Spinal cord (tissue), 10 donors: Measurements from ENCODE around the gene PI4KA. TPM values are rescaled to one million over a fixed set of nuclear protein-coding genes. Genes with fewer than 3 reads are reported as not detected.
"Not testable (repeated sequence)": the region's sequence is repeated elsewhere in the genome, so short reads cannot be mapped to it uniquely, and the experiment has no call there.

Experiments
- DNase-seq, 6 donors: peaks; one replicate each; pipeline versions ENCODE4 v3.0.0 to v3.0.0-alpha.2; 2013 to 2015; ENCODE audit warnings: low spot score in 6 of 6, low read depth in 4 of 6
- H3K27ac ChIP-seq: one replicate; pipeline ENCODE4 v1.5.1; 2013; ENCODE audit warnings: low read depth, low read length, control low read depth
- H3K27me3 ChIP-seq: one replicate; pipeline ENCODE4 v1.6.1; 2013; ENCODE audit warnings: low read length; ENCODE audit not compliant: control insufficient read depth, insufficient read depth
- H3K36me3 ChIP-seq: one replicate; pipeline ENCODE4 v1.6.1; 2013; ENCODE audit warnings: low read length; ENCODE audit not compliant: control insufficient read depth, insufficient read depth
- H3K4me1 ChIP-seq: one replicate; pipeline ENCODE4 v1.6.1; 2013; ENCODE audit warnings: low read length; ENCODE audit not compliant: control insufficient read depth, insufficient read depth
- H3K4me3 ChIP-seq: one replicate; pipeline ENCODE4 v1.5.1; 2013; ENCODE audit warnings: low read depth, low read length, control low read depth
- H3K9me3 ChIP-seq: one replicate; pipeline ENCODE4 v1.6.1; 2013; ENCODE audit warnings: low read length; ENCODE audit not compliant: control insufficient read depth, insufficient read depth
- WGBS: methylation state at CpG from one replicate; pipeline ENCODE4 v1.1.5; 2013; ENCODE audit warnings: missing lambda C conversion rate; ENCODE audit not compliant: insufficient coverage; 5-methylcytosine and 5-hydroxymethylcytosine counted together
- polyA plus RNA-seq, 2 donors: library from polyadenylated mRNA; unstranded; fragments of 120-200 nt; gene quantifications; one replicate each; pipeline ENCODE4 v1.2.1, GENCODE V29; 2013; ENCODE audit not compliant: insufficient read length in 2 of 2
- total RNA-seq, 2 donors: library from RNA; depleted of rRNA in 1 of 2; stranded (reverse); fragments of 120-200 nt in 1 of 2; fragments of >200 nt in 1 of 2; gene quantifications; one replicate each; pipeline versions ENCODE4 v1.2.3 to v1.2.4, GENCODE V29; 2013 to 2014
- donor health status: healthy.

PI4KA gene
- total and polyA plus RNA-seq, 4 donors: 57.6 to 136 (median 89.5) TPM

DNA sequence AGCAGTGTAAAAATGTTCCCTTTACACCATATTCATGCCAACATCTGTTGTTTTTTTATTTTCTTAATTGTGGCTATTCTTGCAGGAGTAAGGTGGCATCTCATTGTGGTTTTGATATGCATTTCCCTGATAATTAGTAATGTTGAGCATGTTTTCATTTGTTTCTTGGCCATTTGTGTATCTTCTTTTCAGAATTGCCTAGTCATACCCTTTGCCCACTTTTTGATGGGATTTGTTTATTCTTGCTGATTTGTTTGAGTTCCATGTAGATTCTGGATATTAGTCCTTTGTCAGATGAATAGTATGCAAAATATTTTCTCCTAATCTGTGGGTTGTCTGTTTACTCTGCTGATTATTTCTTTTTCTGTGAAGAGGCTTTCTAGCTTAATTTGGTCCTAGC, 183.6 kb downstream of the PI4KA start:
- no peaks in the 10 kb centered on the region for H3K4me1 ChIP-seq
- no peaks in the 10 kb centered on the region for H3K9me3 ChIP-seq
- no peak overlapping the region for H3K27ac ChIP-seq
- no peak overlapping the region for H3K4me3 ChIP-seq
- H3K36me3 ChIP-seq: no peaks in the 10 kb centered on the region
- no peak for DNase-seq
- H3K27me3 ChIP-seq: peaks cover 3% of the 10 kb centered on the region

GRCh38 chr22:20673295-20674195, 185.1 kb downstream of the PI4KA start:
- no CpG with 5 or more reads among the region's 5 CpGs for WGBS
- DNase-seq: peak in 2 of 6 donors; percentile 2 to 66
- H3K27ac ChIP-seq: no peak overlapping the region

DNA sequence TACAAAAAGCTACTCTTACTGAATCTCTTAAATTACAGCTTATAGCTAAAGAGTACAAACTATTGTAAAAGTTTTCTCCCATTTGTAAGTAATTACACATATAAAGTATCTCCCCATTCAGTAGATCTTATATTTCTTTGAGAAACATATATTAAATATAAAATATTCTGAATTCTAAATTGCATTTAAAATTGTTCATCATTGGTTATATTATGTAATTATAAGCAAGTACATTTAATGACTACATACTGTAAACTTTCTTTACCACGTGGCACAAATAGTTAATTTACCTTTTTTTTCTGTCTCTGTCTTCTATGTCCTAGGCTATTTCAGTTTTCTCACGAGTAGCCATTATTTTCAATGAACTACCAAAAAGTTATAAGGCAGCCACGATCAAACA, 185.9 kb downstream of the PI4KA start:
- WGBS: no CpG with 5 or more reads among the region's 3 CpGs
- no peaks in the 10 kb centered on the region for H3K4me1 ChIP-seq
- H3K36me3 ChIP-seq: no peaks in the 10 kb centered on the region
- H3K9me3 ChIP-seq: no peaks in the 10 kb centered on the region
- no peak overlapping the region for H3K4me3 ChIP-seq
- no peak for DNase-seq
- H3K27me3 ChIP-seq: peaks cover 3% of the 10 kb centered on the region
- H3K27ac ChIP-seq: no peak overlapping the region

More at GRCh38 chr22:20673295-20674195, 185.1 kb downstream of the PI4KA start:
- no peaks in the 10 kb centered on the region for H3K36me3 ChIP-seq
- H3K27me3 ChIP-seq: peaks cover 3% of the 10 kb centered on the region
- H3K4me1 ChIP-seq: no peaks in the 10 kb centered on the region
- H3K9me3 ChIP-seq: no peaks in the 10 kb centered on the region
- no peak overlapping the region for H3K4me3 ChIP-seq

- no CpG with 5 or more reads among the region's 5 CpGs for WGBS
- H3K27me3 ChIP-seq: peaks cover 3% of the 10 kb centered on the region
- H3K36me3 ChIP-seq: no peaks in the 10 kb centered on the region
- H3K4me3 ChIP-seq: no peak overlapping the region
- H3K27ac ChIP-seq: no peak overlapping the region
- no peaks in the 10 kb centered on the region for H3K9me3 ChIP-seq
- no peaks in the 10 kb centered on the region for H3K4me1 ChIP-seq
- no peak for DNase-seq
These were observed 186.6 kb downstream of the PI4KA start for GRCh38 chr22:20672082-20672424.

DNA sequence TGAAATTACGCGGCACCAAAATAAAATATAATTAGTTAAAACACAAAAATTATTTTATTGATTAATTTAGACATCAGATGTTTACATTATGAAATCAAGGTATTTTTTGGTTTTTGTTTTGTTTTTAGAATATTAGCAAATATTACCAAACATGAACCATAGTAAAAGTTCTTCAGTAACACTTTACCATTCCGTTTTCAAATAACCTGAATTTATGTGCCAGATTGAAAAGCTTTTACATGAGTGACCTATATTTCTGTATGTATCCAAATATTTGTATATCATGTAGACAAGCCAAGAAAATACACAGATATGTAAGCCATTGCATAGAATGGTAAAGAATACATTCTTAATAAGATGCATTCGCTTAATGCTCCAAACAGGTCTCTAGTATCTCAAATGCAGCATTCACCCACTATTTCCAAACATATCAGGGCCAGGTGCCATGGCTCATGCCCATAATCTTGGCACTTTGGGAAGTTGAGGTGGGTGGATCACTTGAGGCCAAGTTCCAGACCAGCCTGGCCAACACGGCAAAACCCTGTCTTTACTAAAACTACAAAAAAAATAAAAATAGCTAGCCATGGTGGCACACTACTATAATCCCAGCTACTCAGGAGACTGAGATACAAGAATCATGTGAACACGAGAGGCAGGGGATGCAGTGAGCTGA, 187.1 kb downstream of the PI4KA start:
- no peak for DNase-seq
- Histone ChIP-seq H3K27ac (no peak overlapping the region), H3K36me3 (no peaks in the 10 kb centered on the region), H3K27me3 (peaks cover 3% of the 10 kb centered on the region), H3K9me3 (no peaks in the 10 kb centered on the region), H3K4me1 (no peaks in the 10 kb centered on the region), H3K4me3 (no peak overlapping the region)
- no CpG with 5 or more reads among the region's 6 CpGs for WGBS

DNA sequence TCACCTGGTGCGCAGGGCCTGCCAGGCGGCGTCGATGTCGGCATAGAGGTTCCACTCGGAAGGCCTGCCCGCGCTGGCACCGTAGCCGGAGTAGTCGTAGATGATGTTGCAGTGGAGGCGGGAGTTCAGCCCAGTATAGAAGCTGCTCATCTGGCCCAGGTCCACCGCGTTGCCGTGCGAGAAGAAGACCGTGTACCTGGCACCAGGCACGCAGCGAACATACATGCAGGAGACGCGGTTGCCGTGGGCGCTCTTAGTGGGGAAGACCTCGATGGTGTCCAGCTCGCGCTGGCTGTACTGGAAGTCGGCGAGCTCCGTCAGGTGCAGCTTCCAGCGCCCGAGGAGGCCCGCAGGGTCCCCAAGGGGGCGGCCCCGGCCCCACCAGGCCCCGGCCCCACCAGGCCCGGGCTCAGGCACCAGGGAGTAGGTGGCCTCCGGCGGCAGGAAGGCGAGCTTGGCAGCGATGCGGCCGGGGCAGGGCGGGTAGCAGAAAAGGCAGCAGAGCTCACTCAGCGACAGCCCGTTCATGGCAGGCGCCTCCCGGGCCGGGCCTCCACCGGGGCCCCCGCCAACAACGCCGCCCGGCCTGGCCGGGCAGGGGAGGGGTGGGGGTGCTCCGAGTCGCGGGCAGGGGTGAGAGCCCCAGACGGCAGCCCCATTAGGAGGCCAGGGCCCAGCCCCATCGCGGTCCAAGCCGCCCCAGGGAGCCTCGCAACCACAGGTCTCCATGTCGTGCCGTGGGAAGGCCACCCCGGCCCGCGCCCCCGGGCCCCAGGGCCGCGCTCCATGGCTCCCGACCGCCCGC, 188.0 kb downstream of the PI4KA start:
- not testable (repeated sequence) for H3K27ac ChIP-seq, DNase-seq, H3K4me1 ChIP-seq, H3K4me3 ChIP-seq, H3K9me3 ChIP-seq, H3K27me3 ChIP-seq, H3K36me3 ChIP-seq
- WGBS: 49% methylated on average over 65 of the region's 73 CpGs

- not testable (repeated sequence) for H3K4me1 ChIP-seq, H3K36me3 ChIP-seq, H3K27ac ChIP-seq, H3K27me3 ChIP-seq, H3K9me3 ChIP-seq, H3K4me3 ChIP-seq, DNase-seq
- 89% methylated on average over 6 of the region's 13 CpGs for WGBS
These were observed 188.7 kb downstream of the PI4KA start for GRCh38 chr22:20669884-20670283.

DNA sequence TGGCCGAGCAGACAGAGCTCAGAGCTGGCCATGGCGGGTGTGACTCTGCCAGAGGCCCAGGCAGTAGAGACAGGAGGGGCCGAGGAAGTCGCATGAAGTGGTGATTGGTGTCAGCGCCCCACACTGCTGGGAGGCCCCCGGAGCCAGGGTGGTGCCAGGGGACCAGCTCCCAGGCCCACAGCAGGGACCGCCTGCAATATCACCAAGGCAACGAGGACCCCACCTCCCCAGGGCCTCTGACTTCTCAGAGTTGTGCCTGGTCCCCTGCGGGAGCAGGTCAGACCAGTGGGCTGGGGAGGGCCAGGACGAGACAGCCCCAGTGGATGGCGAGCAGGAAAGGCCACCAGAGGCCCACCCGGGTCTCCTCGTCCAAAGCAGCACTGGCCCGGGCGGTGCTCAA, 189.1 kb downstream of the PI4KA start:
- not testable (repeated sequence) for H3K36me3 ChIP-seq, H3K27me3 ChIP-seq, H3K27ac ChIP-seq, H3K4me1 ChIP-seq, DNase-seq, H3K4me3 ChIP-seq, H3K9me3 ChIP-seq
- no CpG with 5 or more reads among the region's 15 CpGs for WGBS

DNA sequence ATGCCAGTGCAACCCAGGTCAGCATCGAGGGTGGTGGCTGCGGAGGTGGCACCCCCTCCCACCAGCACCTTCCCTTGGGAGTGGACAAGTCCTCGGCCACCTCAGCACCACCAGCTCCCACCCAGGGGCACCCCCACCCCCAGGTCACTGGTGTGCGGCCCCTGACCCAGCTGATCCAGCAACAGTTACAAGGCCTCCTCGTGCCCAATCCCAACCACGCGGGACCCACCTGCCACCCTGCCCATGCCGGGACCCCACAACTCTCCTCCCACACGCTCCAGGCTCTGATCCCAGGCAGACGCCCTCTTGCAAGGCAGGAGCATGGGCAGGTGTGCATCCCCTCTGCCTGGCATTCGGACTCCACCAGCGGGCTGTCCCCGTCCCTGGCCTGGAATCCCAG, 189.8 kb downstream of the PI4KA start:
- H3K27ac ChIP-seq, H3K4me3 ChIP-seq, H3K27me3 ChIP-seq, DNase-seq, H3K36me3 ChIP-seq, H3K4me1 ChIP-seq, H3K9me3 ChIP-seq: not testable (repeated sequence)
- WGBS: 88% methylated on average over 5 of the region's 13 CpGs
